ENCODE data around the gene MAGEB2.
"Not testable (repeated sequence)": the region's sequence is repeated elsewhere in the genome, so short reads cannot be mapped to it uniquely, and the experiment has no call there.

Gene MAGEB2, protein sequence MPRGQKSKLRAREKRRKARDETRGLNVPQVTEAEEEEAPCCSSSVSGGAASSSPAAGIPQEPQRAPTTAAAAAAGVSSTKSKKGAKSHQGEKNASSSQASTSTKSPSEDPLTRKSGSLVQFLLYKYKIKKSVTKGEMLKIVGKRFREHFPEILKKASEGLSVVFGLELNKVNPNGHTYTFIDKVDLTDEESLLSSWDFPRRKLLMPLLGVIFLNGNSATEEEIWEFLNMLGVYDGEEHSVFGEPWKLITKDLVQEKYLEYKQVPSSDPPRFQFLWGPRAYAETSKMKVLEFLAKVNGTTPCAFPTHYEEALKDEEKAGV

DNA sequence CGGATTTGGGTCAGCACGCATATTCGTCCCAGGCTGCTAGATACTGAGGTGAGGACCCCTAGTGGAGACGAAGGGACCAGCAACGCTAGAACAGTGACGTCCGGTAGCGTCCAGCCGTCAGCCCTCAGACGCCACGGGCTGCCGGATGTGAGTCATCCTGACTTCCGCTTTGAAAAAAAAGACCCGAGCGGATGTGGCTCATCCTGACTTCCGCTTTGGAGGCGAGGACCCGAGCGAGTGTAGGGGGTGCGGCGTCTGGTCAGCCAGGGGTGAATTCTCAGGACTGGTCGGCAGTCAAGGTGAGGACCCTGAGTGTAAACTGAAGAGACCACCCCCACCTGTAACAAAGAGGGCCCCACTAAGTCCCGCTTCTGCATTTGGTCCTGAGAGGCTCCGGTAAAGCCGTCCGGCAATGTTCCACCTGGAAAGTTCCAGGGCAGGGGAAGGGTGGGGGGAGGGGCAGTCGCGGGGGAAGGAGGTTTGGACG, at the start of gene MAGEB2:
Gene MAGEB2, plus strand, starts transcription at position 207 of the 487 bp plus-strand sequence. CDS start 3,018 bp downstream, outside the sequence.
- H3K4me3 Mint-ChIP-seq = no peak within 1 kb of the TSS
- no peaks in the 10 kb centered on the region for H3K4me1 Mint-ChIP-seq (ENCODE audit: low read depth)
- H3K27me3 Mint-ChIP-seq = no peaks in the 10 kb centered on the region
- no peaks in the 10 kb centered on the region for H3K9me3 Mint-ChIP-seq
- H3K36me3 Mint-ChIP-seq (ENCODE audit: low read depth) = no peaks in the 10 kb centered on the region
- H3K27ac Mint-ChIP-seq = no peak within 1 kb of the TSS
- intact Hi-C loops (cut with micrococcal nuclease) = no loop called here

- intact Hi-C loops (cut with micrococcal nuclease) = no loop called here
- no peak overlapping the region for H3K27ac Mint-ChIP-seq
- no peaks in the 10 kb centered on the region for H3K36me3 Mint-ChIP-seq (ENCODE audit: low read depth)
- no peak overlapping the region for H3K4me3 Mint-ChIP-seq
- H3K27me3 Mint-ChIP-seq = no peaks in the 10 kb centered on the region
- no peaks in the 10 kb centered on the region for H3K4me1 Mint-ChIP-seq (ENCODE audit: low read depth)
- H3K9me3 Mint-ChIP-seq = no peaks in the 10 kb centered on the region
Measured at GRCh38 chrX:30170900-30171299, 44.5 kb upstream of the MAGEB2 start.

DNA sequence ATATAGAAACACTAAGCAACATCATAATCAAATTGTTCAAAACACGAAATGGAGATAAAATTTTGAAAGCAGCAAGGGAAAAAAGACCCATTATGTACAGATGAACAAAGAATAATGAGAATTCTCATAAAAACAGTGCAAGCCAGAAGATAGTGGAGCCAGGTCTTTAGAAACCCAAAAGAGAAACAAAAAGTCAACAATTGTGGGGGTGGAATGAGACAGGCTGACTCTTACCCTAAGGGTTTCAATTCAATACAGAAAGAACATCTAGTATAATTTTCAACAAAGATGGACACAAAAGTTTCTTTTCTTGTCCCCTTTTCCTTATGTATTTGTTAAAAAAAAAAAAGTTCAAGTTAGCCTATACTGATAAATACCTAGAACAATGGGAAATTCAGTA, 34.0 kb upstream of the MAGEB2 start:
- Mint-ChIP-seq H3K4me1 (ENCODE audit: low read depth) (no peaks in the 10 kb centered on the region), H3K9me3 (no peaks in the 10 kb centered on the region), H3K27me3 (peaks cover 2% of the 10 kb centered on the region), H3K36me3 (ENCODE audit: low read depth) (no peaks in the 10 kb centered on the region), H3K4me3 (no peak overlapping the region), H3K27ac (no peak overlapping the region)
- intact Hi-C loops (cut with micrococcal nuclease) = no loop called here

DNA sequence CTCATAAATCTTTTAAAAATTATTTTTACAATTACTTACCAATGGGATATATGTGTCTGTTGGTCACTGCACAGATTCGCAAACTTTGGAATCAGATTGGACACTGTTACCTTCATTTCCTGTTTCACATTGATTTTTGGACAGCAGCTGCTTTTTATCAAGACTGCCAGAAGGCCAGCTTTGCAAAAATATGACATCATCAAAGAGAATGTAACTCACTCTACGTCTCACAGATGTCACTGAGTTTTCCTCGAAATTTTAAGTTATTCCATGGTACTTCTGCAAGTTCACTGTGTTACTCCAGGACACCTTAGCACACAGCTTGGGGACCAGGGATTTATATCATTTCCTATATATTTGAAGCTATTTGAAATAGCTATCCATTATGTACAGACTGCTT, 31.8 kb upstream of the MAGEB2 start:
- H3K27me3 Mint-ChIP-seq = peaks cover 2% of the 10 kb centered on the region
- H3K27ac Mint-ChIP-seq = no peak overlapping the region
- no peak overlapping the region for H3K4me3 Mint-ChIP-seq
- no peaks in the 10 kb centered on the region for H3K4me1 Mint-ChIP-seq (ENCODE audit: low read depth)
- intact Hi-C loops (cut with micrococcal nuclease) = no loop called here
- no peaks in the 10 kb centered on the region for H3K9me3 Mint-ChIP-seq
- no peaks in the 10 kb centered on the region for H3K36me3 Mint-ChIP-seq (ENCODE audit: low read depth)

DNA sequence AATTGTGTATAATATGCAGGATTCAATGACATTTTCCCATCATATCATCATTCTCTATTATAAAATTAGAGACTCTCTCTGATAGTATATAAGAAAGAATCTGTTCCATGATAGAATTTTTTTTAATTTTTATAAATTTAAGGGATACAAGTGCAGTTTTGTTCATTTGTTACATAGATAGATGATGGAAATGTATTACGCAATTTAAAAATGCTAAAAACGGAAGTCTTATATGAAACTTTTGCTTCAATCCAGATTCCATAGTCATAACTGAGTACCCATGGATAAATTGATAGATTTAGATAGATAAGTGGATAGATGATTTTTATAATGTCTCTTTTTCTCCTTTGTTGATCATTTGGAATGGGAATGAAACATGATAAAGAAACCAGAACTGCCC, 24.9 kb upstream of the MAGEB2 start:
- intact Hi-C loops (cut with micrococcal nuclease) = no loop called here
- Mint-ChIP-seq H3K4me1 (ENCODE audit: low read depth) (no peaks in the 10 kb centered on the region), H3K4me3 (no peak overlapping the region), H3K9me3 (no peaks in the 10 kb centered on the region), H3K27me3 (peaks cover 1% of the 10 kb centered on the region), H3K36me3 (ENCODE audit: low read depth) (no peaks in the 10 kb centered on the region), H3K27ac (no peak overlapping the region)

- H3K4me3 Mint-ChIP-seq; H3K36me3 Mint-ChIP-seq (ENCODE audit: low read depth); intact Hi-C loops (cut with micrococcal nuclease): not testable (repeated sequence)
Measured at GRCh38 chrX:30193910-30194309, 21.5 kb upstream of the MAGEB2 start.

GRCh38 chrX:30196322-30196721, 19.0 kb upstream of the MAGEB2 start:
- no peaks in the 10 kb centered on the region for H3K9me3 Mint-ChIP-seq
- no peak overlapping the region for H3K27ac Mint-ChIP-seq
- H3K27me3 Mint-ChIP-seq = peaks cover 4% of the 10 kb centered on the region
- H3K36me3 Mint-ChIP-seq (ENCODE audit: low read depth) = no peaks in the 10 kb centered on the region
- intact Hi-C loops (cut with micrococcal nuclease) = no loop called here
- no peak overlapping the region for H3K4me3 Mint-ChIP-seq
- H3K4me1 Mint-ChIP-seq (ENCODE audit: low read depth) = no peaks in the 10 kb centered on the region

More at GRCh38 chrX:30193910-30194309, 21.5 kb upstream of the MAGEB2 start:
- H3K27me3 Mint-ChIP-seq; H3K9me3 Mint-ChIP-seq; H3K27ac Mint-ChIP-seq; H3K4me1 Mint-ChIP-seq (ENCODE audit: low read depth): not testable (repeated sequence)

GRCh38 chrX:30212172-30212571, 3.2 kb upstream of the MAGEB2 start:
- Mint-ChIP-seq H3K9me3 (no peaks in the 10 kb centered on the region), H3K4me1 (ENCODE audit: low read depth) (no peaks in the 10 kb centered on the region), H3K27me3 (no peaks in the 10 kb centered on the region), H3K4me3 (no peak overlapping the region), H3K27ac (no peak overlapping the region), H3K36me3 (ENCODE audit: low read depth) (no peaks in the 10 kb centered on the region)
- intact Hi-C loops (cut with micrococcal nuclease) = no loop called here

GRCh38 chrX:30217465-30217864, 2.1 kb downstream of the MAGEB2 start:
- H3K27ac Mint-ChIP-seq = no peak overlapping the region
- no peaks in the 10 kb centered on the region for H3K27me3 Mint-ChIP-seq
- H3K4me3 Mint-ChIP-seq = no peak overlapping the region
- no peaks in the 10 kb centered on the region for H3K4me1 Mint-ChIP-seq (ENCODE audit: low read depth)
- no peaks in the 10 kb centered on the region for H3K9me3 Mint-ChIP-seq
- intact Hi-C loops (cut with micrococcal nuclease) = no loop called here
- no peaks in the 10 kb centered on the region for H3K36me3 Mint-ChIP-seq (ENCODE audit: low read depth)

DNA sequence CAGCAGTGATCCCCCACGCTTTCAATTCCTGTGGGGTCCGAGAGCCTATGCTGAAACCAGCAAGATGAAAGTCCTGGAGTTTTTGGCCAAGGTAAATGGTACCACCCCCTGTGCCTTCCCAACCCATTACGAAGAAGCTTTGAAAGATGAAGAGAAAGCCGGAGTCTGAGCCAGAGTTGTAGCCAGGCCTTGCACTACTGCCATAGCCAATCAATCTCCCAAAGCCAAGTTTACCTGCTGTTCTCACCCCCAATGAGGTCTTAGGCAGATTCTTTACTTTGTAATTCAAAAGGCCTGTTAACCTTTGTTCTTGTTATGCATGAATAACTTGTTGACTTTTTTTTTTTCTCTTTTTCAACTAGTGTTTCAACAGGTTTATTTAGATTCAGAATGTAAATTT, 4.0 kb downstream of the MAGEB2 start:
- H3K4me3 Mint-ChIP-seq = no peak overlapping the region
- no peaks in the 10 kb centered on the region for H3K36me3 Mint-ChIP-seq (ENCODE audit: low read depth)
- H3K27me3 Mint-ChIP-seq = no peaks in the 10 kb centered on the region
- H3K9me3 Mint-ChIP-seq = no peaks in the 10 kb centered on the region
- intact Hi-C loops (cut with micrococcal nuclease) = no loop called here
- H3K27ac Mint-ChIP-seq = no peak overlapping the region
- no peaks in the 10 kb centered on the region for H3K4me1 Mint-ChIP-seq (ENCODE audit: low read depth)

DNA sequence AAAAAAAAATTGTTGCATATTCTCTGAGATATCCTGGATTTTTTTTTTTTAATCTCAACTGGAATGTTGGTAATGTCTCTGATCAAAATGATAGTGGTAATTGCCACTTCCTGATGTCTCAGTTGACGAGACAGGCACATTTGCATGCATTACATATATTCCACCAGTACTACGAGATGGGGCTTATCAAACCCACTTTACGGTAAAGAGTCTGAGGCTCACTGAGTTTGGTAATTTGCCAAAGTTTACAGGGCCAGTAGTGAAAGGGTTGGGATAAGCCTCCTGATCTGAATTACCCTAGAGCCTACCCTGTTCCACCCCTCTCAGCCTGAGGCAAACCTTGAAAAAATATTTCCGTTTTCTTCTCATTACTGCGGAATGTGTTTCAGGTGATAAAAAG, 5.3 kb downstream of the MAGEB2 start:
- no peaks in the 10 kb centered on the region for H3K9me3 Mint-ChIP-seq
- no peak overlapping the region for H3K4me3 Mint-ChIP-seq
- no peak overlapping the region for H3K27ac Mint-ChIP-seq
- peaks cover 2% of the 10 kb centered on the region for H3K27me3 Mint-ChIP-seq
- no peaks in the 10 kb centered on the region for H3K36me3 Mint-ChIP-seq (ENCODE audit: low read depth)
- H3K4me1 Mint-ChIP-seq (ENCODE audit: low read depth) = no peaks in the 10 kb centered on the region
- intact Hi-C loops (cut with micrococcal nuclease) = no loop called here

DNA sequence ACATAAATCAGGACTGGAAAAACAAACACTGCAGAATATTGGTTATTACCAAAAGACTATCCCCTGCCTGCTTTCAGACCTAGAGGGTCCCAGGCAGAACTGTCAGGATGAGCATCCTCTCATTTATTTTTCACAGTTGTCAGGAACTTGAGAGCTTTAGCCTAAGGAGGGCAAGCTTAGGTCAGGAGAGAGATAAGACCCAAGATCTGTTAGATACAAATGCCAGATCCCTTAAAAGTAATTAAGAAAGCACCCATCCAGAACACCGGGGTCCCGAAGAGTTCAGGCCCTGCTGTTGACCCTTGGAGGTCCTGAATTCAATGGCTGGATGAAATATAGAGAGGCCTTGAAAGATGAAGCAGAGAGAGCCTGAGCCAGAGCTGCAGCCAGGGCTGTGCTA, 9.2 kb downstream of the MAGEB2 start:
- no peaks in the 10 kb centered on the region for H3K36me3 Mint-ChIP-seq (ENCODE audit: low read depth)
- H3K9me3 Mint-ChIP-seq = no peaks in the 10 kb centered on the region
- no peaks in the 10 kb centered on the region for H3K4me1 Mint-ChIP-seq (ENCODE audit: low read depth)
- no peak overlapping the region for H3K27ac Mint-ChIP-seq
- intact Hi-C loops (cut with micrococcal nuclease) = no loop called here
- peaks cover 2% of the 10 kb centered on the region for H3K27me3 Mint-ChIP-seq
- no peak overlapping the region for H3K4me3 Mint-ChIP-seq

DNA sequence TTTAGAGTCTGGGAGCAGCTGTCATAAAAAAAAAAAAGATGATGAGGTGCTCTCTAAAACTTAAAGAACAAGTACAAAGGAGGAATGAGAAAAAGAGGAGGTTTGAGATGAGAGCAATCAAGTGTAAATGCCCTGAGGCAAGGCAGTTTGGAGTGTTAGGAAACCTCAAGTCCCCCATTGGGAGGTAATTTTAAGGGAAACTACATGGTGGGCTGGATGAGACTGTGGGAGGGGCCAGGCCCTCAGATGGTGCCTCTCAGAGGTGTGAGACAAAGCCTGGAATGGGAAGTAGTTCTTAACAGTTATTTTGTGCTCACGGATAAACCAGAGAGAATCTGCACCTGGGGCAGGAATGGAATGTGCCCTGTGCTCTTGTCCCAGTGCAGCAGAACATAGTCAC, 13.2 kb downstream of the MAGEB2 start:
- Mint-ChIP-seq H3K27ac (no peak overlapping the region), H3K4me1 (ENCODE audit: low read depth) (no peaks in the 10 kb centered on the region), H3K4me3 (no peak overlapping the region), H3K27me3 (peaks cover 2% of the 10 kb centered on the region), H3K36me3 (ENCODE audit: low read depth) (no peaks in the 10 kb centered on the region), H3K9me3 (no peaks in the 10 kb centered on the region)
- intact Hi-C loops (cut with micrococcal nuclease) = no loop called here

GRCh38 chrX:30230395-30230794, 15.0 kb downstream of the MAGEB2 start, which contains the start of gene MAGEB3:
TSS of gene MAGEB3 (plus strand) at chrX:30230657. CDS start at chrX:30235925, 5,268 bp downstream.
- Mint-ChIP-seq H3K36me3 (ENCODE audit: low read depth) (no peaks in the 10 kb centered on the region), H3K4me3 (no peak within 1 kb of the TSS), H3K4me1 (ENCODE audit: low read depth) (no peaks in the 10 kb centered on the region), H3K9me3 (no peaks in the 10 kb centered on the region), H3K27ac (no peak within 1 kb of the TSS), H3K27me3 (no peaks in the 10 kb centered on the region)
- intact Hi-C loops (cut with micrococcal nuclease) = no loop called here
